ENCODE results near the gene TMEM164. TPM values are rescaled to one million over a fixed set of nuclear protein-coding genes. Genes with fewer than 3 reads are reported as not detected.
A peak's percentile ranks its signal among the peaks of the same experiment; 100 is the strongest.
"Not testable (repeated sequence)": the region's sequence is repeated elsewhere in the genome, so short reads cannot be mapped to it uniquely, and the experiment has no call there.

TMEM164 gene
- 39.9 TPM for total RNA-seq
- long read RNA-seq, full-length matches to known transcripts: 3 of 30 reads
- long read RNA-seq, partial matches to known transcripts: 0 of 30 reads
- long read RNA-seq, other reads (novel, unspliced or antisense): 27 of 30 reads

- peak; percentile 95 for DNase-seq (ENCODE audit: low spot score)
- intact Hi-C loops (cut with DNase I): loop anchor here (1.0 to 10.0 kb wide), 4 partner anchors 48 to 288 kb away; no protein-coding TSS in a partner anchor
Observed at GRCh38 chrX:110002300-110003166, at the start of gene TMEM164. Gene TMEM164 (plus strand): TSS chrX:110003114. CDS start chrX:110003775, 661 bp downstream.

GRCh38 chrX:109954333-109954732 is 48.6 kb upstream of the TMEM164 start:
- no peak for DNase-seq (ENCODE audit: low spot score)
- intact Hi-C loops (cut with DNase I): loop anchor here (1.0 kb wide), 1 partner anchor 48 kb away; no protein-coding TSS in a partner anchor

- no peak for DNase-seq (ENCODE audit: low spot score)
- intact Hi-C loops (cut with DNase I): loop anchor here (1.0 kb wide), 1 partner anchor 47 kb away; no protein-coding TSS in a partner anchor
Observed at GRCh38 chrX:109954955-109955354, 48.0 kb upstream of the TMEM164 start.

- no peak for DNase-seq (ENCODE audit: low spot score)
- intact Hi-C loops (cut with DNase I): no loop called here
Observed at GRCh38 chrX:109958266-109958665, 44.6 kb upstream of the TMEM164 start.

GRCh38 chrX:109959356-109959871 is 43.5 kb upstream of the TMEM164 start:
- DNase-seq (ENCODE audit: low spot score): no peak
- intact Hi-C loops (cut with DNase I): no loop called here

- DNase-seq (ENCODE audit: low spot score): no peak
- intact Hi-C loops (cut with DNase I): no loop called here
Observed at GRCh38 chrX:109964390-109964789, 38.5 kb upstream of the TMEM164 start.

GRCh38 chrX:109966246-109966645 is 36.7 kb upstream of the TMEM164 start:
- intact Hi-C loops (cut with DNase I): no loop called here
- DNase-seq (ENCODE audit: low spot score): no peak

GRCh38 chrX:109967156-109967555 is 35.8 kb upstream of the TMEM164 start:
- DNase-seq (ENCODE audit: low spot score): no peak
- intact Hi-C loops (cut with DNase I): no loop called here

- intact Hi-C loops (cut with DNase I); DNase-seq (ENCODE audit: low spot score): not testable (repeated sequence)
Observed at GRCh38 chrX:109970841-109971240, 32.1 kb upstream of the TMEM164 start.

GRCh38 chrX:109974906-109975655 is 27.8 kb upstream of the TMEM164 start:
- intact Hi-C loops (cut with DNase I): no loop called here
- DNase-seq (ENCODE audit: low spot score): no peak

- DNase-seq (ENCODE audit: low spot score); intact Hi-C loops (cut with DNase I): not testable (repeated sequence)
Observed at GRCh38 chrX:109985210-109985609, 17.7 kb upstream of the TMEM164 start.

- no peak for DNase-seq (ENCODE audit: low spot score)
- intact Hi-C loops (cut with DNase I): no loop called here
Observed at GRCh38 chrX:109987884-109988283, 15.0 kb upstream of the TMEM164 start.

- no peak for DNase-seq (ENCODE audit: low spot score)
- intact Hi-C loops (cut with DNase I): no loop called here
Observed at GRCh38 chrX:109990582-109991276, 12.2 kb upstream of the TMEM164 start.

- no peak for DNase-seq (ENCODE audit: low spot score)
- intact Hi-C loops (cut with DNase I): no loop called here
Observed at GRCh38 chrX:109992203-109992602, 10.7 kb upstream of the TMEM164 start.

- intact Hi-C loops (cut with DNase I): no loop called here
- DNase-seq (ENCODE audit: low spot score): no peak
Observed at GRCh38 chrX:109995155-109995554, 7.8 kb upstream of the TMEM164 start.

- no peak for DNase-seq (ENCODE audit: low spot score)
- intact Hi-C loops (cut with DNase I): no loop called here
Observed at GRCh38 chrX:109997786-109998452, 5.0 kb upstream of the TMEM164 start.

GRCh38 chrX:110000000-110000399 is 2.9 kb upstream of the TMEM164 start:
- intact Hi-C loops (cut with DNase I): loop anchor here (5.0 to 10.0 kb wide), 3 partner anchors 88 to 285 kb away; no protein-coding TSS in a partner anchor
- DNase-seq (ENCODE audit: low spot score): no peak

GRCh38 chrX:110000847-110001713 is 1.8 kb upstream of the TMEM164 start:
- intact Hi-C loops (cut with DNase I): loop anchor here (5.0 to 10.0 kb wide), 3 partner anchors 89 to 286 kb away; no protein-coding TSS in a partner anchor
- DNase-seq (ENCODE audit: low spot score): no peak
